Progenitor cell of endocrine pancreas (in vitro differentiated cells): ENCODE data around the gene TEDC1. TPM values are rescaled to one million over a fixed set of nuclear protein-coding genes. Genes with fewer than 3 reads are reported as not detected.

Experiments
- DNase-seq: peaks from one replicate; pipeline ENCODE4 v3.0.0; 2021; ENCODE audit warnings: low spot score; ENCODE audit not compliant: unreplicated experiment
- H3K27ac Mint-ChIP-seq: 2 replicates; pipeline ENCODE4 v1.8.0; 2021; ENCODE audit warnings: mild to moderate bottlenecking, moderate library complexity, mixed read lengths
- H3K27me3 Mint-ChIP-seq: 2 replicates; pipeline ENCODE4 v1.8.0; 2021; ENCODE audit warnings: mixed read lengths
- H3K36me3 Mint-ChIP-seq: 2 replicates; pipeline ENCODE4 v1.8.0; 2022; ENCODE audit warnings: mixed read lengths; ENCODE audit not compliant: insufficient read depth
- H3K4me1 Mint-ChIP-seq: 2 replicates; pipeline ENCODE4 v1.8.0; 2021; ENCODE audit warnings: low read depth, mixed read lengths
- H3K4me3 Mint-ChIP-seq: 2 replicates; pipeline ENCODE4 v1.8.0; 2021; ENCODE audit warnings: low read depth, mild to moderate bottlenecking, moderate library complexity, mixed read lengths
- H3K9me3 Mint-ChIP-seq: 2 replicates; pipeline ENCODE4 v1.8.0; 2021; ENCODE audit warnings: low read depth, mixed read lengths
- total RNA-seq: library from RNA; stranded (reverse); gene quantifications from 2 replicates; pipeline ENCODE4 v1.2.1, GENCODE V29; 2021
- TF ChIP-seq, protein P1 (sequence below): fragments of 200-600 bp; sonication (generic); IDR thresholded peaks from one replicate; pipeline ENCODE4 v1.5.0; 2021; ENCODE audit warnings: antibody characterized with exemption, mild to moderate bottlenecking; ENCODE audit not compliant: unreplicated experiment

TEDC1 gene
- total RNA-seq, 1 donor from 2014 or later: 20.5 TPM

DNA sequence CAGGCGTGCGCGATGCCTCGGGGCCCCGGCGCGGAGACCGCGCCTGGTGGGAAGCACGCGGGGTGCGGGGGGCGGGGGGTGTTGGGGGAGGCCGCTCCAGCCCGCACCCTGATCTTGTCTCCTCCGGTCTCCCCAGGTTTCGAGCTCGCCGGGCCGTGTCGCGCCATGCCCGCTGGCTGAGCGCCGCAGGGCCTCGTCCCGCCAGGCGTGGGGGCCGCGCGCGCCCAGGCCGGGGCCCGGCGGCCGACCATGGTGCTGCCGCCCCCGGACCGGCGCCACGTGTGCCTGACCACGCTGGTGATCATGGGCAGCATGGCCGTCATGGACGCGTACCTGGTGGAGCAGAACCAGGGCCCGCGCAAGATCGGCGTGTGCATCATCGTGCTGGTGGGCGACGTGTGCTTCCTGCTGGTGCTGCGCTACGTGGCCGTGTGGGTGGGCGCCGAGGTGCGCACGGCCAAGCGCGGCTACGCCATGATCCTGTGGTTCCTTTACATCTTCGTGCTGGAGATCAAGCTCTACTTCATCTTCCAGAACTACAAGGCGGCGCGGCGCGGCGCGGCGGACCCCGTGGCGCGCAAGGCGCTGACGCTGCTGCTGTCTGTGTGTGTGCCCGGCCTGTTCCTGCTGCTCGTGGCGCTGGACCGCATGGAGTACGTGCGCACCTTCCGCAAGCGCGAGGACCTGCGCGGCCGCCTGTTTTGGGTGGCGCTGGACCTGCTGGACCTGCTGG, 37.7 kb downstream of the TEDC1 start:
- no peaks in the 10 kb centered on the region for H3K36me3 Mint-ChIP-seq
- no peak overlapping the region for H3K27ac Mint-ChIP-seq
- H3K27me3 Mint-ChIP-seq: peaks cover 23% of the 10 kb centered on the region
- H3K4me1 Mint-ChIP-seq: no peaks in the 10 kb centered on the region
- H3K4me3 Mint-ChIP-seq: peak overlapping the region; percentile 21
- TF ChIP-seq, protein P1, sequence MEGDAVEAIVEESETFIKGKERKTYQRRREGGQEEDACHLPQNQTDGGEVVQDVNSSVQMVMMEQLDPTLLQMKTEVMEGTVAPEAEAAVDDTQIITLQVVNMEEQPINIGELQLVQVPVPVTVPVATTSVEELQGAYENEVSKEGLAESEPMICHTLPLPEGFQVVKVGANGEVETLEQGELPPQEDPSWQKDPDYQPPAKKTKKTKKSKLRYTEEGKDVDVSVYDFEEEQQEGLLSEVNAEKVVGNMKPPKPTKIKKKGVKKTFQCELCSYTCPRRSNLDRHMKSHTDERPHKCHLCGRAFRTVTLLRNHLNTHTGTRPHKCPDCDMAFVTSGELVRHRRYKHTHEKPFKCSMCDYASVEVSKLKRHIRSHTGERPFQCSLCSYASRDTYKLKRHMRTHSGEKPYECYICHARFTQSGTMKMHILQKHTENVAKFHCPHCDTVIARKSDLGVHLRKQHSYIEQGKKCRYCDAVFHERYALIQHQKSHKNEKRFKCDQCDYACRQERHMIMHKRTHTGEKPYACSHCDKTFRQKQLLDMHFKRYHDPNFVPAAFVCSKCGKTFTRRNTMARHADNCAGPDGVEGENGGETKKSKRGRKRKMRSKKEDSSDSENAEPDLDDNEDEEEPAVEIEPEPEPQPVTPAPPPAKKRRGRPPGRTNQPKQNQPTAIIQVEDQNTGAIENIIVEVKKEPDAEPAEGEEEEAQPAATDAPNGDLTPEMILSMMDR: no peak
- no peaks in the 10 kb centered on the region for H3K9me3 Mint-ChIP-seq
- DNase-seq: no peak

DNA sequence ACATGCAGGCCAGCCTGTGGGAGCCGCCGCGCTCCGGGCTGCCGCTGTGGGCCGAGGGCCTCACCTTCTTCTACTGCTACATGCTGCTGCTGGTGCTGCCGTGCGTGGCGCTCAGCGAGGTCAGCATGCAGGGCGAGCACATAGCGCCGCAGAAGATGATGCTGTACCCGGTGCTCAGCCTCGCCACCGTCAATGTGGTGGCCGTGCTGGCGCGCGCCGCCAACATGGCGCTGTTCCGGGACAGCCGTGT, 38.2 kb downstream of the TEDC1 start:
- peaks cover 25% of the 10 kb centered on the region for H3K27me3 Mint-ChIP-seq
- TF ChIP-seq, protein P1: no peak
- no peaks in the 10 kb centered on the region for H3K9me3 Mint-ChIP-seq
- H3K4me3 Mint-ChIP-seq: peak overlapping the region; percentile 21
- H3K4me1 Mint-ChIP-seq: no peaks in the 10 kb centered on the region
- H3K36me3 Mint-ChIP-seq: no peaks in the 10 kb centered on the region
- no peak overlapping the region for H3K27ac Mint-ChIP-seq
- no peak for DNase-seq

DNA sequence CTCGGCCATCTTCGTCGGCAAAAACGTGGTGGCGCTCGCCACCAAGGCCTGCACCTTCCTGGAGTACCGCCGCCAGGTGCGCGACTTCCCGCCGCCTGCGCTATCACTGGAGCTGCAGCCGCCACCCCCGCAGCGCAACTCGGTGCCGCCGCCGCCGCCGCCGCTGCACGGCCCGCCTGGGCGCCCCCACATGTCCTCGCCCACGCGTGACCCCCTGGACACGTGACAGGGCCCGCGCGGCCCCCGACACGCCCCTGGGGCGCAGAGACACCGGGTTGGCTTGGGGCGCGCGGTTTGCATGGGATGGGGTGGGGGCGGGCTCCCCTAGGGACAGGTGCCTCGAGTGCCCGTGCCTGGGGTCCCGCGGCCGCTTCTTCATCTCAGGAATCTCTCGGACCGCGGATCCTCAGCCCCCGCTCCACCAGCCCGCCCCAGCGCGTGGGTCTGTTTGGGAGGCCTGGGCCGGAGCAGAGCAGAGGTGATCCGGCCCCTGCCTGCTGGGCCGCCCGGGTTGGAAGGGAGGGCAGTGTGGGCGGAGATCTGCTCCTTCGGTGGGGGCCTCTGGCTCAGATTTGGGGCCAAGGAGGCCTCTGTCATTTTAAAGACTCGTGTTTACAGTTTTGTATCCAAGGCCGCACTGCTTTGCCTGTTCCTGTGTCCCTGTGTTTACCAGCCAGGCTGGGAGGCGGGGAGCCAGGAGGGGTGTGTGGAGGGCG, 38.7 kb downstream of the TEDC1 start:
- Mint-ChIP-seq H3K27me3 (peaks cover 21% of the 10 kb centered on the region), H3K4me1 (no peaks in the 10 kb centered on the region), H3K9me3 (no peaks in the 10 kb centered on the region), H3K36me3 (no peaks in the 10 kb centered on the region), H3K27ac (no peak overlapping the region), H3K4me3 (no peak overlapping the region)
- DNase-seq: no peak
- TF ChIP-seq, protein P1: no peak

DNA sequence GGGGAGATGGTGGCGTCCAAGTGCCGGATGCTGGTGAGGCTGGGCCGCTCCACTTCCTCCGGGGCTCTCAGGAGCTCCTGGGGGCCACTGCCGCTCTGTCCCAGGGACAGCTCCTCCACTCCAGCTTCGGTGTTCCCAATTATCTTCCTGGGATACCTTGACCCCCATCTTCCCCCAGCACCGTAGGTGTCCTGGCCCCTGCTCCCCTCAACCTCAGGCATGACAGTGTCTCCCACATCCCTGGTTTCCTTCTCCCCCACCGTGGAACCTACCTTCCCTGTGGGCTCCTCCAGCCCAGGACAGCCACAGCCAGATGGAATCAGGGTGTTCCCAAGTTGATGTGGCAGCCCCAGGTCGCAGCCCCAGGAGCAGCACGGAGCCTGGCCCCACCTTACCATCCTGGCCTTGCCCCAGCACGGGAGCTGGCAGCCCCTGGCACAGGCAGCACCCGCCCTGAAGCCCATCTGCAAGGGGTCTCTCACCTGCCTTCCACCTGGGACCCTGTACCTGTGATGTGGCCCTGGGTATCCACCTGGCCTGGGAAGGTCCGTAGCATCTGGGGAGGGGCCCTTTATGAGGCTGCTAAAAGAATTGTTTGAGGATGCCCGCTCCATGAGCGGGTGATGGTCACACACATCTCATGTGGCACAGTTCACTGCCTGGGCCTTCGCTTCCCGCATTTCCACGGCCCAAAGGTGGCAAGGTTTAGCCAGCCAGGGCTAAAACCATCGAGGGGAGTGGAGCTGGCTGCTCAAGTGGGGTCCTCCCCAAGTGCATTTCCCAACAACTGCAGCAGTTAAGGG, 39.4 kb downstream of the TEDC1 start:
- Mint-ChIP-seq H3K4me1 (no peaks in the 10 kb centered on the region), H3K4me3 (no peak overlapping the region), H3K27ac (no peak overlapping the region), H3K27me3 (peaks cover 16% of the 10 kb centered on the region), H3K9me3 (no peaks in the 10 kb centered on the region), H3K36me3 (no peaks in the 10 kb centered on the region)
- TF ChIP-seq, protein P1: no peak
- DNase-seq: no peak

DNA sequence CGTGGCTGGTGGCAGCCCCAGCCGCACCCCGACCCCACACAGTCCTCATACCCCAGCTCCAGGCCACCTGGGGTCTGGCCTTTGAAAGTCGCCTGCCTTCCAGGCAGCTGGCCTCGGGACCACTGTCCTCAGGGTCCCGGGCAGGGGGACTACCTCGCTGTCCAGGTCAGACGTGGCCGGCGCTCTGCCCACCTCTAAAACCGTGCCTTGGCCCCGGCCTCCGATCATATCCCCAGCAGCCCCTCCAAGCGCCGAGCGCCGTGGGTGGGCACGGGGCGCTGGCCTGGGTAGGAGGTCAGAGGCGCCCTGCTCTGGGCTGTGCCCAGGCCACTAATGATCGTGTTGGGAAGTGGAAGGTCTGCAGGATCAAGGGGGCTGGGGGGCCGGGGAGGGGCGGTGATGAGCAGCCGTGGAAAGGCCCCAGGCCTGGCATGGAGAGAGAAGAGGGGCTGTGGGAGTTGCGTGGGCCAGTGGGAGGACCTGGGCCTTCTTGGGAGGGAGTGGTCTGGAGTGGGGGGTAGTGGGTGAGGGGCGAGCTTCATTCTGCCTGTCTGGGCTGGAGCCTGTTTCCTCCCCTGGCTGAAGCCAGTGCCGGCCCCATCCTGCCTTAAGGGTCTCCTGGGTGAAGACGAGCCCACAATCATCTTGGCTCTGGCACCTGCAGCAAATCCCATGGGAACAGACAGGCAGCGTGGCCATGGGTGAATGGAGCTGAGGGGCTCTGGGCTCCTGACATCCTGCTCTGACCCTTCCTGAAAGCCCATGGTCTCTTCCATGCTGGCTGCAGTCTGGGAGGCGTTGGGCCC, 40.2 kb downstream of the TEDC1 start:
- H3K4me1 Mint-ChIP-seq: no peaks in the 10 kb centered on the region
- no peak for DNase-seq
- H3K27me3 Mint-ChIP-seq: peaks cover 11% of the 10 kb centered on the region
- H3K4me3 Mint-ChIP-seq: no peak overlapping the region
- H3K36me3 Mint-ChIP-seq: no peaks in the 10 kb centered on the region
- no peaks in the 10 kb centered on the region for H3K9me3 Mint-ChIP-seq
- H3K27ac Mint-ChIP-seq: no peak overlapping the region
- TF ChIP-seq, protein P1: no peak
